ENCODE measurements around the gene COL6A5. TPM values are rescaled to one million over a fixed set of nuclear protein-coding genes. Genes with fewer than 3 reads are reported as not detected.
"Not testable (repeated sequence)": the region's sequence is repeated elsewhere in the genome, so short reads cannot be mapped to it uniquely, and the experiment has no call there.

COL6A5 gene
- total RNA-seq, 1 donor from 2014 or later: not detected

GRCh38 chr3:130432086-130432485, 86.6 kb downstream of the COL6A5 start:
- DNase-seq (ENCODE audit: low read depth): not testable (repeated sequence)

- DNase-seq (ENCODE audit: low read depth): no peak
These were observed 87.8 kb downstream of the COL6A5 start for GRCh38 chr3:130433306-130433705.

- DNase-seq (ENCODE audit: low read depth): no peak
These were observed 96.8 kb downstream of the COL6A5 start for GRCh38 chr3:130442284-130442683.

GRCh38 chr3:130446840-130447239, 101.4 kb downstream of the COL6A5 start:
- not testable (repeated sequence) for DNase-seq (ENCODE audit: low read depth)

- not testable (repeated sequence) for DNase-seq (ENCODE audit: low read depth)
These were observed 102.7 kb downstream of the COL6A5 start for GRCh38 chr3:130448155-130448554.

- DNase-seq (ENCODE audit: low read depth): no peak
These were observed 111.1 kb downstream of the COL6A5 start for GRCh38 chr3:130456540-130456939.

- DNase-seq (ENCODE audit: low read depth): no peak
These were observed 112.2 kb downstream of the COL6A5 start for GRCh38 chr3:130457671-130458070.

GRCh38 chr3:130459944-130460343, 114.5 kb downstream of the COL6A5 start:
- DNase-seq (ENCODE audit: low read depth): no peak

- no peak for DNase-seq (ENCODE audit: low read depth)
These were observed 116.6 kb downstream of the COL6A5 start for GRCh38 chr3:130462089-130462488.

- DNase-seq (ENCODE audit: low read depth): no peak
These were observed 117.7 kb downstream of the COL6A5 start for GRCh38 chr3:130463221-130463620.

GRCh38 chr3:130465521-130465920, 120.0 kb downstream of the COL6A5 start:
- DNase-seq (ENCODE audit: low read depth): no peak

- no peak for DNase-seq (ENCODE audit: low read depth)
These were observed 122.8 kb downstream of the COL6A5 start for GRCh38 chr3:130468311-130468710.

- DNase-seq (ENCODE audit: low read depth): no peak
These were observed 124.7 kb downstream of the COL6A5 start for GRCh38 chr3:130470126-130470525.

- DNase-seq (ENCODE audit: low read depth): no peak
These were observed 127.9 kb downstream of the COL6A5 start for GRCh38 chr3:130473416-130473815.

- peak; percentile 65 for DNase-seq (ENCODE audit: low read depth)
These were observed 135.3 kb downstream of the COL6A5 start for GRCh38 chr3:130480736-130481135.

- DNase-seq (ENCODE audit: low read depth): peak; percentile 29
These were observed 142.8 kb downstream of the COL6A5 start for GRCh38 chr3:130488288-130488687.

GRCh38 chr3:130488769-130489450, 143.4 kb downstream of the COL6A5 start:
- DNase-seq (ENCODE audit: low read depth): no peak

- DNase-seq (ENCODE audit: low read depth): peak; percentile 31
These were observed 144.8 kb downstream of the COL6A5 start for GRCh38 chr3:130490241-130490640.

- no peak for DNase-seq (ENCODE audit: low read depth)
These were observed 146.0 kb downstream of the COL6A5 start for GRCh38 chr3:130491431-130491830.

- DNase-seq (ENCODE audit: low read depth): peak; percentile 79
These were observed 159.2 kb downstream of the COL6A5 start for GRCh38 chr3:130504701-130505100.

GRCh38 chr3:130506031-130506430, 160.6 kb downstream of the COL6A5 start:
- DNase-seq (ENCODE audit: low read depth): no peak

GRCh38 chr3:130507746-130508145, 162.3 kb downstream of the COL6A5 start:
- DNase-seq (ENCODE audit: low read depth): no peak

GRCh38 chr3:130509008-130509407, 163.5 kb downstream of the COL6A5 start:
- DNase-seq (ENCODE audit: low read depth): no peak

All from myocyte (in vitro differentiated cells).